HepG2 (cell line): ENCODE measurements around the gene MTTP. TPM values are rescaled to one million over a fixed set of nuclear protein-coding genes. Genes with fewer than 3 reads are reported as not detected.
A peak's percentile ranks its signal among the peaks of the same experiment; 100 is the strongest.

Experiments
- ATF1 ChIP-seq: IDR thresholded peaks from 2 replicates; pipeline ENCODE4 v1.6.1; 2016; ENCODE audit warnings: mild to moderate bottlenecking, control low read depth
- CHCHD3 ChIP-seq: sonication (generic); formaldehyde crosslinking; IDR thresholded peaks from 2 replicates; pipeline ENCODE4 v1.8.0; 2022; ENCODE audit warnings: mild to moderate bottlenecking, missing genetic modification reagents, moderate library complexity
- ELF1 ChIP-seq: sonication (generic); formaldehyde crosslinking; IDR thresholded peaks from 2 replicates; pipeline ENCODE4 v1.4.0; 2020; ENCODE audit warnings: missing genetic modification reagents
- ERF ChIP-seq: IDR thresholded peaks from 2 replicates; pipeline ENCODE4 v1.6.1; 2018; ENCODE audit warnings: missing biosample characterization, missing genetic modification reagents
- FIP1L1 ChIP-seq: fragments of 200-400 bp; formaldehyde crosslinking; IDR thresholded peaks from 2 replicates; pipeline ENCODE4 v1.6.1; 2018; ENCODE audit warnings: low read depth, mild to moderate bottlenecking, low read length, moderate library complexity, borderline replicate concordance; ENCODE audit not compliant: insufficient read depth
- FOSL2 ChIP-seq: sonication (generic); formaldehyde crosslinking; IDR thresholded peaks from 2 replicates; pipeline ENCODE4 v1.4.0; 2020; ENCODE audit warnings: missing genetic modification reagents
- FOXA3 ChIP-seq: IDR thresholded peaks from 2 replicates; pipeline ENCODE4 v1.6.1; 2016; ENCODE audit warnings: missing genetic modification reagents, missing compliant biosample characterization
- GRHL1 ChIP-seq: sonication (generic); formaldehyde crosslinking; conservative IDR thresholded peaks from 2 replicates; pipeline ENCODE4 v1.8.0; 2022; ENCODE audit warnings: missing genetic modification reagents
- HMGXB4 ChIP-seq, 2 experiments: sonication (generic) in 1 of 2; formaldehyde crosslinking in 1 of 2; IDR thresholded peaks; 2 replicates each; pipeline versions ENCODE4 v1.4.0 to v1.6.1; 2018 to 2020; ENCODE audit warnings: missing genetic modification reagents in 2 of 2, borderline replicate concordance in 1 of 2, low read depth in 1 of 2, mild to moderate bottlenecking in 1 of 2, missing biosample characterization in 1 of 2
- HNRNPUL1 ChIP-seq: fragments of 200-400 bp; formaldehyde crosslinking; IDR thresholded peaks from 2 replicates; pipeline ENCODE4 v1.6.1; 2017; ENCODE audit warnings: low read depth, mild to moderate bottlenecking, low read length, moderate library complexity
- MAZ ChIP-seq, 2 experiments: sonication (generic) in 1 of 2; formaldehyde crosslinking in 1 of 2; IDR thresholded peaks; 2 replicates each; pipeline versions ENCODE4 v1.5.0 to v1.6.1; 2012 to 2020; ENCODE audit warnings: low read depth in 2 of 2, mild to moderate bottlenecking in 2 of 2, borderline replicate concordance in 1 of 2, improper control_type of control experiment in 1 of 2, low read length in 1 of 2, missing genetic modification reagents in 1 of 2, moderate library complexity in 1 of 2
- MIER3 ChIP-seq: IDR thresholded peaks from 2 replicates; pipeline ENCODE4 v1.6.1; 2016; ENCODE audit warnings: missing compliant biosample characterization, borderline replicate concordance
- PHF8 ChIP-seq: sonication (generic); formaldehyde crosslinking; IDR thresholded peaks from 2 replicates; pipeline ENCODE4 v1.5.0; 2020; ENCODE audit warnings: missing genetic modification reagents
- RXRB ChIP-seq: IDR thresholded peaks from 2 replicates; pipeline ENCODE4 v1.6.1; 2016; ENCODE audit warnings: borderline replicate concordance, missing genetic modification reagents, missing compliant biosample characterization
- THRA ChIP-seq: sonication (generic); formaldehyde crosslinking; IDR thresholded peaks from 2 replicates; pipeline ENCODE4 v1.4.0; 2020; ENCODE audit warnings: missing genetic modification reagents, borderline replicate concordance
- ZBTB34 ChIP-seq: sonication (generic); formaldehyde crosslinking; IDR thresholded peaks from 2 replicates; pipeline ENCODE4 v1.8.0; 2022; ENCODE audit warnings: mild to moderate bottlenecking, missing genetic modification reagents
- ZFP1 ChIP-seq: IDR thresholded peaks from 2 replicates; pipeline ENCODE4 v1.6.1; 2016
- ZNF121 ChIP-seq: sonication (generic); formaldehyde crosslinking; IDR thresholded peaks from 2 replicates; pipeline ENCODE4 v1.5.0; 2020; ENCODE audit warnings: mild to moderate bottlenecking, missing genetic modification reagents
- ZNF546 ChIP-seq: sonication (generic); formaldehyde crosslinking; conservative IDR thresholded peaks from 2 replicates; pipeline ENCODE4 v1.8.1; 2023; ENCODE audit warnings: mild to moderate bottlenecking, missing genetic modification reagents
- ZNF761 ChIP-seq: sonication (generic); formaldehyde crosslinking; conservative IDR thresholded peaks from 2 replicates; pipeline ENCODE4 v1.4.0; 2020; ENCODE audit warnings: mild to moderate bottlenecking, missing genetic modification reagents
- ZNF782 ChIP-seq: sonication (generic); formaldehyde crosslinking; IDR thresholded peaks from 2 replicates; pipeline ENCODE4 v1.4.0; 2020; ENCODE audit warnings: missing genetic modification reagents, mild to moderate bottlenecking, borderline replicate concordance
- ZNF879 ChIP-seq: sonication (generic); formaldehyde crosslinking; IDR thresholded peaks from 2 replicates; pipeline ENCODE4 v1.8.1; 2023; ENCODE audit warnings: missing genetic modification reagents
- polyA plus RNA-seq, 8 experiments: library from polyadenylated mRNA; depleted of rRNA in 3 of 8; stranded (reverse) in 7 of 8; unstranded in 1 of 8; fragments of >200 nt; fragmentation: Illumina TruSeq in 4 of 8; extraction: Trizol in 4 of 8; gene quantifications; 2 replicates each; pipeline versions ENCODE4 v1.2.1 to v1.2.3, GENCODE V29; 2011 to 2016; ENCODE audit warnings: low read depth in 4 of 8, missing spikeins in 1 of 8, mixed read lengths in 1 of 8; ENCODE audit not compliant: insufficient read depth in 1 of 8
- total RNA-seq, 5 experiments: library from RNA; depleted of rRNA; stranded (reverse); fragments of >200 nt; fragmentation: Illumina TruSeq; extraction: Trizol; gene quantifications; 2 replicates each; pipeline ENCODE4 v1.2.3, GENCODE V29; 2016; ENCODE audit warnings: low read depth in 1 of 5

MTTP gene
- total and polyA plus RNA-seq, 2 of the 13 experiments (the other 11 are each of a cell fraction or from before 2014, with no cell fraction given), result 84.7 to 102 TPM

- TF ChIP-seq ZNF121 (CRISPR knock-in tag), result no peak
- no peak for TF ChIP-seq GRHL1
- TF ChIP-seq MAZ (IDR thresholded peaks at IDR 0.05; ENCODE audit: borderline replicate concordance, low read depth, low read length), result no peak
- no peak for TF ChIP-seq MAZ (CRISPR knock-in tag; IDR thresholded peaks at IDR 0.05; ENCODE audit: low read depth)
- TF ChIP-seq HNRNPUL1, result peak; percentile 91
- peak; percentile 89 for TF ChIP-seq FOXA3 (CRISPR knock-in tag)
- TF ChIP-seq FIP1L1, result no peak
- TF ChIP-seq CHCHD3 (CRISPR knock-in tag), result no peak
- TF ChIP-seq ATF1 (CRISPR knock-in tag), result peak; percentile 22; the same call in 1 of the 2 replicates
- no peak for TF ChIP-seq ZNF879 (CRISPR knock-in tag)
- peak; percentile 32; the same call in 1 of the 2 replicates for TF ChIP-seq ZFP1 (CRISPR knock-in tag)
- peak; percentile 46; the same call in 1 of the 2 replicates for TF ChIP-seq MIER3 (CRISPR knock-in tag)
- TF ChIP-seq THRA (CRISPR knock-in tag), result peak; percentile 40; the same call in 1 of the 2 replicates
- TF ChIP-seq ELF1 (CRISPR knock-in tag), result peak; percentile 27; the same call in 1 of the 2 replicates
- TF ChIP-seq FOSL2 (CRISPR knock-in tag), result 0 out of 2 replicates have a peak, but pooled peaks have one; percentile 27
- peak; percentile 47; the same call in 1 of the 2 replicates for TF ChIP-seq ERF (CRISPR knock-in tag)
- no peak for TF ChIP-seq ZNF761 (CRISPR knock-in tag)
- peak; percentile 62 to 65; a peak in 2 of 4 replicates for TF ChIP-seq HMGXB4 (CRISPR knock-in tag; IDR thresholded peaks at IDR 0.05; ENCODE audit: borderline replicate concordance in 1 of 2, low read depth in 1 of 2)
- no peak for TF ChIP-seq ZNF546 (CRISPR knock-in tag)
- TF ChIP-seq ZNF782 (CRISPR knock-in tag), result peak; percentile 40; the same call in 1 of the 2 replicates
- TF ChIP-seq PHF8, result peak; percentile 53; the same call in 1 of the 2 replicates
- TF ChIP-seq RXRB, result peak; percentile 78
- no peak for TF ChIP-seq ZBTB34 (CRISPR knock-in tag)
Observed at GRCh38 chr4:99574530-99575324, at the start of gene MTTP (continued).
